ENCODE results near the gene TPST1.

Gene TPST1

DNA sequence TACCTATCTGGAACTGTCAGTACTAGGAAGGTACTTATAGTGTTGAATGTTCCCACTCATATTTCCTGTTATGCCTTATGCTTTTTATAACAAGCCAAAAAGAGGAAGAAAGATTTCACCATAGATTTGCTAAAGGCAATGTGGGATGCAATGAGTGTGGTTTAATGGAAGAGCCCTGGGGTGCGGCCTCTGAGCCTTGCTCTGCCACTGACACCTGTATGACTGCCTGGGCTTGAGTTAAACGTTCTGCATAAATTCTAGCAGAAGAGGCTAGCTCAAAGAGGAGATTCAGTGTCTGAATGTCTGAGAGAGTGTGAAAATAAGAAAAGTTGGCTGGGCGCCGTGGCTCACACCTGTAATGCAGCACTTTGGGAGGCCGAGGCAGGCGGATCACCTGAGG, 143.8 kb downstream of the TPST1 start:
- TF ChIP-seq TCF12 (IDR thresholded peaks at IDR 0.05; ENCODE audit: low read depth) (no peak), RAD21 (IDR thresholded peaks at IDR 0.05; ENCODE audit: low read depth) (no peak), TEAD4 (IDR thresholded peaks at IDR 0.05) (no peak), CREB1 (IDR thresholded peaks at IDR 0.05; ENCODE audit: low read depth) (no peak), FOXM1 (IDR thresholded peaks at IDR 0.05; ENCODE audit: borderline replicate concordance, low read depth) (no peak), EGR1 (IDR thresholded peaks at IDR 0.05) (no peak), EP300 (IDR thresholded peaks at IDR 0.05; ENCODE audit: borderline replicate concordance) (no peak), TAF1 (IDR thresholded peaks at IDR 0.05; ENCODE audit: low read depth) (no peak)
- TF ChIP-seq, protein P1, sequence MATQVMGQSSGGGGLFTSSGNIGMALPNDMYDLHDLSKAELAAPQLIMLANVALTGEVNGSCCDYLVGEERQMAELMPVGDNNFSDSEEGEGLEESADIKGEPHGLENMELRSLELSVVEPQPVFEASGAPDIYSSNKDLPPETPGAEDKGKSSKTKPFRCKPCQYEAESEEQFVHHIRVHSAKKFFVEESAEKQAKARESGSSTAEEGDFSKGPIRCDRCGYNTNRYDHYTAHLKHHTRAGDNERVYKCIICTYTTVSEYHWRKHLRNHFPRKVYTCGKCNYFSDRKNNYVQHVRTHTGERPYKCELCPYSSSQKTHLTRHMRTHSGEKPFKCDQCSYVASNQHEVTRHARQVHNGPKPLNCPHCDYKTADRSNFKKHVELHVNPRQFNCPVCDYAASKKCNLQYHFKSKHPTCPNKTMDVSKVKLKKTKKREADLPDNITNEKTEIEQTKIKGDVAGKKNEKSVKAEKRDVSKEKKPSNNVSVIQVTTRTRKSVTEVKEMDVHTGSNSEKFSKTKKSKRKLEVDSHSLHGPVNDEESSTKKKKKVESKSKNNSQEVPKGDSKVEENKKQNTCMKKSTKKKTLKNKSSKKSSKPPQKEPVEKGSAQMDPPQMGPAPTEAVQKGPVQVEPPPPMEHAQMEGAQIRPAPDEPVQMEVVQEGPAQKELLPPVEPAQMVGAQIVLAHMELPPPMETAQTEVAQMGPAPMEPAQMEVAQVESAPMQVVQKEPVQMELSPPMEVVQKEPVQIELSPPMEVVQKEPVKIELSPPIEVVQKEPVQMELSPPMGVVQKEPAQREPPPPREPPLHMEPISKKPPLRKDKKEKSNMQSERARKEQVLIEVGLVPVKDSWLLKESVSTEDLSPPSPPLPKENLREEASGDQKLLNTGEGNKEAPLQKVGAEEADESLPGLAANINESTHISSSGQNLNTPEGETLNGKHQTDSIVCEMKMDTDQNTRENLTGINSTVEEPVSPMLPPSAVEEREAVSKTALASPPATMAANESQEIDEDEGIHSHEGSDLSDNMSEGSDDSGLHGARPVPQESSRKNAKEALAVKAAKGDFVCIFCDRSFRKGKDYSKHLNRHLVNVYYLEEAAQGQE (IDR thresholded peaks at IDR 0.05; ENCODE audit: low read depth), result no peak
- TF ChIP-seq, protein P2, sequence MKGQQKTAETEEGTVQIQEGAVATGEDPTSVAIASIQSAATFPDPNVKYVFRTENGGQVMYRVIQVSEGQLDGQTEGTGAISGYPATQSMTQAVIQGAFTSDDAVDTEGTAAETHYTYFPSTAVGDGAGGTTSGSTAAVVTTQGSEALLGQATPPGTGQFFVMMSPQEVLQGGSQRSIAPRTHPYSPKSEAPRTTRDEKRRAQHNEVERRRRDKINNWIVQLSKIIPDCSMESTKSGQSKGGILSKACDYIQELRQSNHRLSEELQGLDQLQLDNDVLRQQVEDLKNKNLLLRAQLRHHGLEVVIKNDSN (IDR thresholded peaks at IDR 0.05), result no peak
- TF ChIP-seq, protein P3, sequence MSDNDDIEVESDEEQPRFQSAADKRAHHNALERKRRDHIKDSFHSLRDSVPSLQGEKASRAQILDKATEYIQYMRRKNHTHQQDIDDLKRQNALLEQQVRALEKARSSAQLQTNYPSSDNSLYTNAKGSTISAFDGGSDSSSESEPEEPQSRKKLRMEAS (IDR thresholded peaks at IDR 0.05), result no peak

DNA sequence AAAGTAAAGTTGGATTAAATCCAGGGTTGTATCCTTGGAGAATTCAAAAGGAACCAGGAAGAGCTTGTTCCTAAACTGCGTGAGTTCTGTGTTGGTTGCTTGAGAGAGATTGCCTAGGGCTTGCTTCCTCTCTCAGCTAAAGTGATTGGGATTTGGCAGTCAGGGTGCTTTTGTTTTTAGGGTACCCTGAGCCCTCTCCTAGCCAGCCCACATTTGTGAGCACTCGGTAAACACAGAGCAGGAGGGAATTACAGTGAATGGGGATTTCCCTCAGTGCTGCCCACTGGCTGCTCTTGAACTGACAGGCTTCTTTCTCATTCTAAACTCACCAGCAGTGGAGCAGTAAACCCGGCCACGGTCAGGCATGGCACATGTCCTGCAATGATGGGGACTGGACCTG, 146.9 kb downstream of the TPST1 start:
- TF ChIP-seq, protein P3 (IDR thresholded peaks at IDR 0.05), result no peak
- TF ChIP-seq RAD21 (IDR thresholded peaks at IDR 0.05; ENCODE audit: low read depth) (no peak), TEAD4 (IDR thresholded peaks at IDR 0.05) (no peak), FOXM1 (IDR thresholded peaks at IDR 0.05; ENCODE audit: borderline replicate concordance, low read depth) (no peak), EP300 (IDR thresholded peaks at IDR 0.05; ENCODE audit: borderline replicate concordance) (no peak), EGR1 (IDR thresholded peaks at IDR 0.05) (no peak), TAF1 (IDR thresholded peaks at IDR 0.05; ENCODE audit: low read depth) (no peak), YY1 (IDR thresholded peaks at IDR 0.05; ENCODE audit: low read depth) (no peak), CEBPB (IDR thresholded peaks at IDR 0.05) (no peak), CREB1 (IDR thresholded peaks at IDR 0.05; ENCODE audit: low read depth) (no peak), ZBTB7A (IDR thresholded peaks at IDR 0.05; ENCODE audit: low read depth) (no peak), NFIC (IDR thresholded peaks at IDR 0.05) (no peak), TCF12 (IDR thresholded peaks at IDR 0.05; ENCODE audit: low read depth) (no peak)
- TF ChIP-seq, protein P2 (IDR thresholded peaks at IDR 0.05), result no peak
- TF ChIP-seq, protein P1 (IDR thresholded peaks at IDR 0.05; ENCODE audit: low read depth), result no peak

DNA sequence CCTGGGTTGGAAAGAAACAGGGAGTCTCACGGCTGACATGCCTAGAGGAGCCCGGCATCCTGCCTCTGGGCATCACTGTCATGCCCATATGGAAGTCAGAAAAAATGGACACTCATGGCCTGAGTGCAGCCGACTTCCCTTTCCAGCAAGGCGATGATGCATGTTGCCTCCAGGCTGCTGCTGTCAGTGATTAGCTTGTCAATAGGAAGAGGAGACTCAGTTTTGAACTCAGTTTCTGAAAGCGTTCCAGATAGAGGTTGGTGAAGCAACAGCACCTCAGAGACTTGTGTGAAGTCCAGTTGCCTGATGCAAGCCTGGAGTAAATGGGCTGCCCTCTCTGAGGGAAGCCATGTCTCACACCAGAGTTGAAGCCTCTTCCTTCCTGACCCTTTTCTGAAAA, 148.4 kb downstream of the TPST1 start:
- no peak for TF ChIP-seq ZBTB7A (IDR thresholded peaks at IDR 0.05; ENCODE audit: low read depth)
- TF ChIP-seq CREB1 (IDR thresholded peaks at IDR 0.05; ENCODE audit: low read depth), result no peak
- TF ChIP-seq, protein P3 (IDR thresholded peaks at IDR 0.05), result no peak
- TF ChIP-seq, protein P2 (IDR thresholded peaks at IDR 0.05), result no peak
- TF ChIP-seq, protein P1 (IDR thresholded peaks at IDR 0.05; ENCODE audit: low read depth), result no peak
- no peak for TF ChIP-seq YY1 (IDR thresholded peaks at IDR 0.05; ENCODE audit: low read depth)
- TF ChIP-seq EGR1 (IDR thresholded peaks at IDR 0.05), result no peak
- TF ChIP-seq FOXM1 (IDR thresholded peaks at IDR 0.05; ENCODE audit: borderline replicate concordance, low read depth), result no peak
- no peak for TF ChIP-seq TAF1 (IDR thresholded peaks at IDR 0.05; ENCODE audit: low read depth)
- TF ChIP-seq TEAD4 (IDR thresholded peaks at IDR 0.05), result no peak
- no peak for TF ChIP-seq RAD21 (IDR thresholded peaks at IDR 0.05; ENCODE audit: low read depth)
- TF ChIP-seq NFIC (IDR thresholded peaks at IDR 0.05), result no peak
- TF ChIP-seq EP300 (IDR thresholded peaks at IDR 0.05; ENCODE audit: borderline replicate concordance), result no peak
- TF ChIP-seq TCF12 (IDR thresholded peaks at IDR 0.05; ENCODE audit: low read depth), result no peak

DNA sequence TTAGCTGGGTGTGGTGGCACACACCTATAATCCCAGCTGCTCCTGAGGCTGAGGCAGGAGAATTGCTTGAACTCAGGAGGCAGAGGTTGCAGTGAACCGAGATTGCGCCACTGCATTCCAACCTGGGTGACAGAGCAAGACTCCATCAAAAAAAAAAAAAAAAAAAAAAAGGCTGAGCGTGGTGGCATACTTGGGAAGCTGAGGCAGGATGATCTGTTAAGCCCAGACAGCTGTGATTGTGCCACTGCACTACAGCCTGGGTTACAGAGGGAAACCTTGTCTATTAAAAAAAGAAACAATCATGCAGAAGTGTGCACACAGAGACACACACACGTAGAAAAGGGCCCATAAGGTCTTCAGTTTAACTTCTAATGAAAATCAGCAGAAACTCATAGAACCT, 150.6 kb downstream of the TPST1 start:
- TF ChIP-seq CEBPB (IDR thresholded peaks at IDR 0.05) (0 out of 2 replicates have a peak, but pooled peaks have one; percentile 23), EP300 (IDR thresholded peaks at IDR 0.05; ENCODE audit: borderline replicate concordance) (no peak)

Measured in Ishikawa (cell line).